DMS 273 (cell line): ENCODE measurements around the gene YIPF4.
"Not testable (repeated sequence)": the region's sequence is repeated elsewhere in the genome, so short reads cannot be mapped to it uniquely, and the experiment has no call there.

Source experiments
- DNase-seq: peaks from one replicate; lab custom pipeline; 2025; ENCODE audit not compliant: unreplicated experiment; lab: John Stamatoyannopoulos, UW

YIPF4 gene

GRCh38 chr2:32364290-32364689 lies 86.6 kb downstream of the YIPF4 start:
- not testable (repeated sequence) for DNase-seq

DNA sequence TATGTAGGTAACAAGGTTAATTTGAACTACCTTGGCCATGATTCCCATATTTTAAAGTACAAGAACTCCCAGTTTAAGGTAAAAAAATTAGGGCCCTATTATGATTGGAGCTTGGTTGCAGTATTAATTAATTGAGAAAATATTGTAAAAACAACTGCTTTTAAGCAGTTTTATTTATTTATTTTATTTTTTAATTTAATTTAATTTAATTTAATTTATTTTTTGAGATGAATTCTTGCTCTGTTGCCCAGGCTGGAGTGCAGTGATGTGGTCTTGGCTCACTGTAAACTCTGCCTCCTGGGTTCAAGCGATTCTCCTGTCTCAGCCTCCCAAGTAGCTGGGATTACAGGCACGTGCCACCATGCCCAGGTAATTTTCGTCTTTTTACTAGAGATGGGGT lies 88.0 kb downstream of the YIPF4 start:
- DNase-seq: not testable (repeated sequence)
